K562 (cell line): Measurements from ENCODE around the gene CADPS2.

Experiments
- CEBPG ChIP-seq, 3 experiments: fragments of 200-800 bp in 1 of 3; sonication (Bioruptor generic) in 1 of 3; sonication (generic) in 1 of 3; formaldehyde crosslinking in 1 of 3; IDR thresholded peaks in 2 of 3; conservative IDR thresholded peaks in 1 of 3; 2 replicates each; pipeline versions ENCODE4 v1.6.1 to v1.8.0; 2016 to 2022; ENCODE audit warnings: missing compliant biosample characterization in 2 of 3, missing genetic modification characterization in 2 of 3, mild to moderate bottlenecking in 1 of 3, missing genetic modification reagents in 1 of 3
- EP300 ChIP-seq: IDR thresholded peaks from 2 replicates; pipeline ENCODE4 v1.6.1; 2012; ENCODE audit warnings: low read length, improper control_type of control experiment
- FOXA1 ChIP-seq: fragments of 450-650 bp; IDR thresholded peaks from 2 replicates; pipeline ENCODE4 v1.6.1; 2016; ENCODE audit warnings: mild to moderate bottlenecking, borderline replicate concordance
- FOXM1 ChIP-seq, 2 experiments: fragments of 450-650 bp in 1 of 2; sonication (generic) in 1 of 2; formaldehyde crosslinking in 1 of 2; IDR thresholded peaks; 2 replicates each; pipeline versions ENCODE4 v1.6.1 to v1.9.0; 2017 to 2022; ENCODE audit warnings: low read depth in 2 of 2, mild to moderate bottlenecking in 2 of 2, missing genetic modification reagents in 1 of 2, moderate library complexity in 1 of 2
- GABPA ChIP-seq: fragments of 200-800 bp; sonication (Bioruptor generic); conservative IDR thresholded peaks from 2 replicates; pipeline ENCODE4 v1.6.1; 2016; ENCODE audit warnings: low read depth, missing genetic modification characterization, missing compliant biosample characterization
- POLR2AphosphoS2 ChIP-seq: IDR thresholded peaks from 2 replicates; pipeline ENCODE4 v1.6.1; 2012; ENCODE audit warnings: low read length, improper control_type of control experiment
- RAD21 ChIP-seq, 2 experiments: fragments of 250-450 bp in 1 of 2; fragments of 450-650 bp in 1 of 2; sonication (Bioruptor Pico) in 1 of 2; formaldehyde crosslinking in 1 of 2; IDR thresholded peaks in 1 of 2; conservative IDR thresholded peaks in 1 of 2; 2 replicates each; pipeline versions ENCODE4 v1.4.0 to v1.8.0; 2020 to 2022; ENCODE audit warnings: mild to moderate bottlenecking in 2 of 2, moderate library complexity in 1 of 2
- TSHZ1 ChIP-seq: fragments of 250-450 bp; sonication (Bioruptor Pico); IDR thresholded peaks from 2 replicates; pipeline ENCODE4 v1.4.0; 2020; ENCODE audit warnings: mild to moderate bottlenecking, moderate library complexity
- ZKSCAN1 ChIP-seq: fragments of 150-350 bp; IDR thresholded peaks from 2 replicates; pipeline ENCODE4 v1.6.1; 2016; ENCODE audit warnings: low read depth, low read length

DNA sequence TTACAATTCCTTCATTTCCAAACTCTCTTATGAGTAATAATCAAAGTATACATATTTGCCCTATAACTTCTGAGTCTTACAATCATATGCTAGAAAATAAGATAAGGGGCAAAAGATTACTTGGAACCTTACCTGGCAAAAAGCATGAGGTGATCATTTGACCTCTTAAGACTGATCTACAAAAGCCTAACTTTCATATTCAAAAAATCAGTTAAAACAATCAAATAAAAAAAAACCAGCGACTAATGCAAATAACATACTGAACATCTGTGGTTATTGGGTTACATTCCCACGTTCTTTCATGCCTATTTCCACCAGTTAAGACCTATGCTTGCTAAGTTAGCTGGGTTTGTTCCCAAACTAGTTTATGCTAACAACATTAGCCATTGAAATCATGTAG, 375.0 kb downstream of the CADPS2 start:
- no peak for TF ChIP-seq FOXM1 (IDR thresholded peaks at IDR 0.05; ENCODE audit: low read depth)
- TF ChIP-seq FOXM1 (CRISPR knock-in tag; IDR thresholded peaks at IDR 0.05; ENCODE audit: low read depth), result no peak
- no peak for TF ChIP-seq CEBPG (CRISPR knock-in tag; IDR thresholded peaks at IDR 0.05)
- TF ChIP-seq CEBPG (tag; conservative IDR thresholded peaks at IDR 0.05 in 1 of 2, IDR thresholded peaks at IDR 0.05 in 1 of 2), result no peak
- no peak for TF ChIP-seq TSHZ1 (CRISPR knock-in tag)
- TF ChIP-seq GABPA, result no peak
- TF ChIP-seq ZKSCAN1, result no peak
- TF ChIP-seq EP300, result no peak
- no peak for TF ChIP-seq RAD21 (CRISPR knock-in tag; conservative IDR thresholded peaks at IDR 0.05 in 1 of 2, IDR thresholded peaks at IDR 0.05 in 1 of 2)
- no peak for TF ChIP-seq FOXA1
- TF ChIP-seq POLR2AphosphoS2, result no peak
